ENCODE data around the gene ZNF664.

Gene ZNF664

DNA sequence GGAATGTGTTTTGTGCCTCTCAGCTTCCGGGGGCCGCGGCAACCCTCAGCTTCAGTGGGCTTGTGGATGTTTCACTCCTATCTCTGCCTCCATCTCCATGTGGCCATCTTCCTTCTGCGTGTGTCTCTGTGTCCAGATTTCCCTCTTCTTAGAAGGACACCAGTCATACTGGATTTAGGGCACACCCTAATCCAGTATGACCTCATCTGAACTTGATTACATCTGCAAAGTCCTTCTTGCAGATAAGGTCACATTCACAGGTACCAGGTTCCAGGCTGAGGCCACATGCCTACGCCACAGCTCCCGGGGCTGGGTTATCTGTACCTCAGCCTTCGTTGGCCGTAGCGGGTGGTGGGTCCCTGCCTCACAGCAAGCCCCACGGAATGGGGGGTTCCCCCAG is 68.9 kb downstream of the ZNF664 start:
- H3K4me2 ChIP-seq (ENCODE audit: low read length): no peak overlapping the region
- H3K9ac ChIP-seq (ENCODE audit: low read length): no peak overlapping the region
- TF ChIP-seq, protein P1, sequence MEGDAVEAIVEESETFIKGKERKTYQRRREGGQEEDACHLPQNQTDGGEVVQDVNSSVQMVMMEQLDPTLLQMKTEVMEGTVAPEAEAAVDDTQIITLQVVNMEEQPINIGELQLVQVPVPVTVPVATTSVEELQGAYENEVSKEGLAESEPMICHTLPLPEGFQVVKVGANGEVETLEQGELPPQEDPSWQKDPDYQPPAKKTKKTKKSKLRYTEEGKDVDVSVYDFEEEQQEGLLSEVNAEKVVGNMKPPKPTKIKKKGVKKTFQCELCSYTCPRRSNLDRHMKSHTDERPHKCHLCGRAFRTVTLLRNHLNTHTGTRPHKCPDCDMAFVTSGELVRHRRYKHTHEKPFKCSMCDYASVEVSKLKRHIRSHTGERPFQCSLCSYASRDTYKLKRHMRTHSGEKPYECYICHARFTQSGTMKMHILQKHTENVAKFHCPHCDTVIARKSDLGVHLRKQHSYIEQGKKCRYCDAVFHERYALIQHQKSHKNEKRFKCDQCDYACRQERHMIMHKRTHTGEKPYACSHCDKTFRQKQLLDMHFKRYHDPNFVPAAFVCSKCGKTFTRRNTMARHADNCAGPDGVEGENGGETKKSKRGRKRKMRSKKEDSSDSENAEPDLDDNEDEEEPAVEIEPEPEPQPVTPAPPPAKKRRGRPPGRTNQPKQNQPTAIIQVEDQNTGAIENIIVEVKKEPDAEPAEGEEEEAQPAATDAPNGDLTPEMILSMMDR (IDR thresholded peaks at IDR 0.05; ENCODE audit: low read depth, low read length): no peak
- no peak for TF ChIP-seq EZH2phosphoT487 (IDR thresholded peaks at IDR 0.05; ENCODE audit: low read depth)
- no peak overlapping the region for H3K27ac ChIP-seq (ENCODE audit: low read length)
- no peaks in the 10 kb centered on the region for H3K79me2 ChIP-seq (ENCODE audit: low read length)
- no peaks in the 10 kb centered on the region for H4K20me1 ChIP-seq (ENCODE audit: insufficient read depth, low read length)
- H3K36me3 ChIP-seq (replicated peaks; ENCODE audit: low read depth, low read length): no peaks in the 10 kb centered on the region
- no peak overlapping the region for H2AFZ ChIP-seq (ENCODE audit: low read depth, low read length)
- no peaks in the 10 kb centered on the region for H3K4me1 ChIP-seq (ENCODE audit: low read length)
- 0 out of 2 replicates have a peak, but pooled peaks cover 5% of the 10 kb centered on the region for H3K9me3 ChIP-seq (ENCODE audit: insufficient read depth, low read length)
- no peak overlapping the region for H3K4me3 ChIP-seq (ENCODE audit: low read length)
- H3K27me3 ChIP-seq (ENCODE audit: low read depth, low read length): no peaks in the 10 kb centered on the region

GRCh38 chr12:124044021-124044420 is 71.0 kb downstream of the ZNF664 start:
- Histone ChIP-seq H3K27me3 (ENCODE audit: low read depth, low read length) (no peaks in the 10 kb centered on the region), H3K4me1 (ENCODE audit: low read length) (no peaks in the 10 kb centered on the region), H3K9ac (ENCODE audit: low read length) (no peak overlapping the region), H4K20me1 (ENCODE audit: insufficient read depth, low read length) (no peaks in the 10 kb centered on the region), H3K27ac (ENCODE audit: low read length) (no peak overlapping the region), H3K4me2 (ENCODE audit: low read length) (no peak overlapping the region), H3K36me3 (replicated peaks; ENCODE audit: low read depth, low read length) (no peaks in the 10 kb centered on the region), H3K9me3 (ENCODE audit: insufficient read depth, low read length) (0 out of 2 replicates have a peak, but pooled peaks cover 9% of the 10 kb centered on the region), H2AFZ (ENCODE audit: low read depth, low read length) (no peak overlapping the region), H3K4me3 (ENCODE audit: low read length) (no peak overlapping the region), H3K79me2 (ENCODE audit: low read length) (no peaks in the 10 kb centered on the region)
- no peak for TF ChIP-seq EZH2phosphoT487 (IDR thresholded peaks at IDR 0.05; ENCODE audit: low read depth)
- TF ChIP-seq, protein P1 (IDR thresholded peaks at IDR 0.05; ENCODE audit: low read depth, low read length): no peak

- H3K9ac ChIP-seq (ENCODE audit: low read length): no peak overlapping the region
- H3K4me3 ChIP-seq (ENCODE audit: low read length): no peak overlapping the region
- no peaks in the 10 kb centered on the region for H3K4me1 ChIP-seq (ENCODE audit: low read length)
- no peaks in the 10 kb centered on the region for H4K20me1 ChIP-seq (ENCODE audit: insufficient read depth, low read length)
- no peak overlapping the region for H3K27ac ChIP-seq (ENCODE audit: low read length)
- no peaks in the 10 kb centered on the region for H3K79me2 ChIP-seq (ENCODE audit: low read length)
- no peak overlapping the region for H2AFZ ChIP-seq (ENCODE audit: low read depth, low read length)
- H3K36me3 ChIP-seq (replicated peaks; ENCODE audit: low read depth, low read length): no peaks in the 10 kb centered on the region
- 0 out of 2 replicates have a peak, but pooled peaks cover 9% of the 10 kb centered on the region for H3K9me3 ChIP-seq (ENCODE audit: insufficient read depth, low read length)
- H3K4me2 ChIP-seq (ENCODE audit: low read length): no peak overlapping the region
- H3K27me3 ChIP-seq (ENCODE audit: low read depth, low read length): no peaks in the 10 kb centered on the region
- no peak for TF ChIP-seq EZH2phosphoT487 (IDR thresholded peaks at IDR 0.05; ENCODE audit: low read depth)
- TF ChIP-seq, protein P1 (IDR thresholded peaks at IDR 0.05; ENCODE audit: low read depth, low read length): no peak
Observed at GRCh38 chr12:124044809-124045321, 71.8 kb downstream of the ZNF664 start.

GRCh38 chr12:124045671-124046455 is 72.8 kb downstream of the ZNF664 start:
- Histone ChIP-seq H3K9ac (ENCODE audit: low read length) (no peak overlapping the region), H3K9me3 (ENCODE audit: insufficient read depth, low read length) (0 out of 2 replicates have a peak, but pooled peaks cover 9% of the 10 kb centered on the region), H3K4me1 (ENCODE audit: low read length) (no peaks in the 10 kb centered on the region), H4K20me1 (ENCODE audit: insufficient read depth, low read length) (no peaks in the 10 kb centered on the region), H3K36me3 (replicated peaks; ENCODE audit: low read depth, low read length) (no peaks in the 10 kb centered on the region), H2AFZ (ENCODE audit: low read depth, low read length) (no peak overlapping the region), H3K27ac (ENCODE audit: low read length) (no peak overlapping the region), H3K27me3 (ENCODE audit: low read depth, low read length) (no peaks in the 10 kb centered on the region), H3K79me2 (ENCODE audit: low read length) (no peaks in the 10 kb centered on the region), H3K4me2 (ENCODE audit: low read length) (no peak overlapping the region), H3K4me3 (ENCODE audit: low read length) (no peak overlapping the region)
- no peak for TF ChIP-seq EZH2phosphoT487 (IDR thresholded peaks at IDR 0.05; ENCODE audit: low read depth)
- TF ChIP-seq, protein P1 (IDR thresholded peaks at IDR 0.05; ENCODE audit: low read depth, low read length): no peak
